Measurements from ENCODE around the gene CAMK1D. TPM values are rescaled to one million over a fixed set of nuclear protein-coding genes. Genes with fewer than 3 reads are reported as not detected.
"Not testable (repeated sequence)": the region's sequence is repeated elsewhere in the genome, so short reads cannot be mapped to it uniquely, and the experiment has no call there.

The CAMK1D gene
- total and polyA plus RNA-seq, 8 donors = 4.4 to 10.8 (median 4.8) TPM

GRCh38 chr10:12489357-12489756, 140.0 kb downstream of the CAMK1D start:
- no peaks in the 10 kb centered on the region for H3K4me1 ChIP-seq
- ATAC-seq = no peak
- TF ChIP-seq CTCF (IDR thresholded peaks at IDR 0.05) = no peak
- no peak overlapping the region for H3K4me3 ChIP-seq
- H3K9me3 ChIP-seq = no peaks in the 10 kb centered on the region
- no peak for DNase-seq
- peaks cover 0 to 5% of the 10 kb centered on the region in 2 donors for H3K27me3 ChIP-seq
- no peaks in the 10 kb centered on the region for H3K36me3 ChIP-seq
- intact Hi-C loops (cut with DNase I) = no loop called here
- H3K27ac ChIP-seq = no peak overlapping the region

- no peak for TF ChIP-seq CTCF (IDR thresholded peaks at IDR 0.05)
- no peaks in the 10 kb centered on the region for H3K9me3 ChIP-seq
- H3K36me3 ChIP-seq = no peaks in the 10 kb centered on the region
- ATAC-seq = no peak
- DNase-seq = no peak
- no peak overlapping the region for H3K27ac ChIP-seq
- intact Hi-C loops (cut with DNase I) = no loop called here
- H3K27me3 ChIP-seq = peaks cover 0 to 5% of the 10 kb centered on the region in 2 donors
- no peaks in the 10 kb centered on the region for H3K4me1 ChIP-seq
- no peak overlapping the region for H3K4me3 ChIP-seq
Measured at GRCh38 chr10:12489806-12490205, 140.5 kb downstream of the CAMK1D start.

- H3K4me1 ChIP-seq = no peaks in the 10 kb centered on the region
Measured at GRCh38 chr10:12490963-12491362, 141.6 kb downstream of the CAMK1D start.

GRCh38 chr10:12491491-12491890, 142.1 kb downstream of the CAMK1D start:
- no peak for DNase-seq
- H3K27me3 ChIP-seq = peaks cover 0 to 5% of the 10 kb centered on the region in 2 donors
- no peak overlapping the region for H3K4me3 ChIP-seq
- no peaks in the 10 kb centered on the region for H3K9me3 ChIP-seq
- H3K36me3 ChIP-seq = no peaks in the 10 kb centered on the region
- H3K27ac ChIP-seq = no peak overlapping the region
- intact Hi-C loops (cut with DNase I) = no loop called here
- no peak for ATAC-seq
- no peaks in the 10 kb centered on the region for H3K4me1 ChIP-seq
- TF ChIP-seq CTCF (IDR thresholded peaks at IDR 0.05) = no peak

More at GRCh38 chr10:12490963-12491362, 141.6 kb downstream of the CAMK1D start:
- H3K9me3 ChIP-seq = no peaks in the 10 kb centered on the region
- DNase-seq (no peak), ATAC-seq (no peak)
- TF ChIP-seq CTCF (IDR thresholded peaks at IDR 0.05) = no peak
- H3K36me3 ChIP-seq = no peaks in the 10 kb centered on the region
- H3K4me3 ChIP-seq = no peak overlapping the region
- no peak overlapping the region for H3K27ac ChIP-seq
- H3K27me3 ChIP-seq = peaks cover 0 to 5% of the 10 kb centered on the region in 2 donors
- intact Hi-C loops (cut with DNase I) = no loop called here

GRCh38 chr10:12492016-12492415, 142.7 kb downstream of the CAMK1D start:
- intact Hi-C loops (cut with DNase I) = no loop called here
- H3K4me3 ChIP-seq = no peak overlapping the region
- no peak for ATAC-seq

GRCh38 chr10:12497046-12497445, 147.7 kb downstream of the CAMK1D start:
- H3K4me1 ChIP-seq = peaks cover 9 to 22% of the 10 kb centered on the region in 2 donors
- H3K4me3 ChIP-seq; ATAC-seq; H3K27ac ChIP-seq; H3K36me3 ChIP-seq; DNase-seq; H3K27me3 ChIP-seq; intact Hi-C loops (cut with DNase I); H3K9me3 ChIP-seq: not testable (repeated sequence)

More at GRCh38 chr10:12492016-12492415, 142.7 kb downstream of the CAMK1D start:
- no peaks in the 10 kb centered on the region for H3K36me3 ChIP-seq
- H3K27me3 ChIP-seq = peaks cover 0 to 5% of the 10 kb centered on the region in 2 donors
- H3K9me3 ChIP-seq = no peaks in the 10 kb centered on the region
- DNase-seq = no peak
- H3K4me1 ChIP-seq = no peaks in the 10 kb centered on the region
- TF ChIP-seq CTCF (IDR thresholded peaks at IDR 0.05) = no peak
- H3K27ac ChIP-seq = no peak overlapping the region

All from left lung (tissue), 10 donors.